ENCODE data around the gene DUSP22.

Gene DUSP22

DNA sequence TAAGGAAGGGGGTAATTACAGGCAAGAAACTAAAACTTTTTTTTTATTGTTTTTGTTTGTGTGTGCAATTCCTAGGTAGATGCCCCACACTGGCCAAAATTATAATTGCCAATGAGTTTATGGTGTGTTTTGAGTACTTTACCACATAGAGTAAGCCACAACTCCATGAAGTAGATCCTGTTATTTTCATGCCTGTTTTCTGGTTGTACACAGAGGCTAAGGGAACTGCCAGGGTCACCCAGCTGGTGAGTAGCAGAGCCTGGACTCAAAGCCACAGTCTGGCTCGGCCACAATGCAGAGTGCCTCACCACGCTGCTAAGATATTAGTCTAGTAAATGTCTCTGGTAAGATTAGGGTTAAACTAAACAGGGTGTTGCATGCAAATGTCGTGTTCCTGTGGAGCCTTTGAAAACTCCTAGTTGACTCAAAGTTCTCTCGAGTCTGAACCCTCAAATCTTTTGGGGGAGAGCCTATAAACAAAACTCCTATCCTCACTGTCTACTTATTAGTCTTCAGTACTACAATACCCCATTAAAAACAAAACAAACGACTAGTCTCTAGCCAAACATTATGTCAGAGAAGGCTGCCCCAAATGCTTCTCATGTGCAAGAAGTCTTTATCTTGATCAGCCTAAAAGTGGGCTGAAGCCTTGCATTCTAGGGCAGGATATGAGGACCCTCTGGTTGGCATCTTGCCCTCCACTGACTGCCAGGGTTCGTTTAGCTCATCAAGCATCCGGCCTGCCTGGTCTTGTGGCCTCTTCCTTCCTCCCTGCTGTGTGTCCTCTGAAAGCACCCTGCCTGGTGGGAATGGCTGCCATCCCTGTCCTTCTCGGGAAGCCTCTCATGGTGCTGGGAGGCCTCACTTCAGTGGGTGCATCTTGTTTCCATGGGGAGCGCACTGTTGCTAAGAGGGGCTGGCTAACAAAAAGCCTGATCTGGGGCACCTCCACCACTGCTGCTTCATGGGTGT, 4.2 kb downstream of the DUSP22 start:
- DNase-seq (ENCODE audit: low read depth in 2 of 2), result no peak

DNA sequence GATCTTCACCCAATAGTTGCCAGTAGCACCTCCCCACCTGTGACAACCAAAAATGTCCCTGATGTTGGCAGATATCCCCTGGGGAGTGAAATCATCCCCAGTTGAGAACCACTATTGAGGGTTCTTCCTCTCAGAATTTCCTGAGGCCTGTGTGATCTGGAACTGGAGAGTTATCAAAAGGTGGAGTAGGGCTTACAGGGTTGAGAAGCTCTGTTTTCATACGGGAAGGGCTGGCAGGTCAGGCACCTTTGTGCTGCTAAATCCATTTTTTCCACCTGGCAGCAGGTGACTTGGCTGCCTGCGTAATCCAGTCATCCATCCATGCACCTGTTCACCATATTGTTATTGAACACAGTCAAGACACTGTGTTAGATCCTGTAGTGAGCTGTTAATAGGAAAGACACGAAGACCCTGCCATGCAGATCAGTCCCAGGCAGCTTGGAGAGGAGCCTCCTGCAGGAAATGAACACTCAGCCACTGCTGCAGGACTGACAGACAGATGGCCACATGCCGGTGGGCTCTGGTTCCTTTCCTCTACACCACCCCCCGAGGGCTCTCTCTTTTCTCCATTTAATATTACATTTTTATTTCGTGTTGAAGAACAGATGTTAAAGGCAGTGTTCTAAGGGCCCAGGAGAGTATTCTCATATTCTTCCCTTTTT, 5.4 kb downstream of the DUSP22 start:
- DNase-seq (ENCODE audit: low read depth in 2 of 2), result no peak

DNA sequence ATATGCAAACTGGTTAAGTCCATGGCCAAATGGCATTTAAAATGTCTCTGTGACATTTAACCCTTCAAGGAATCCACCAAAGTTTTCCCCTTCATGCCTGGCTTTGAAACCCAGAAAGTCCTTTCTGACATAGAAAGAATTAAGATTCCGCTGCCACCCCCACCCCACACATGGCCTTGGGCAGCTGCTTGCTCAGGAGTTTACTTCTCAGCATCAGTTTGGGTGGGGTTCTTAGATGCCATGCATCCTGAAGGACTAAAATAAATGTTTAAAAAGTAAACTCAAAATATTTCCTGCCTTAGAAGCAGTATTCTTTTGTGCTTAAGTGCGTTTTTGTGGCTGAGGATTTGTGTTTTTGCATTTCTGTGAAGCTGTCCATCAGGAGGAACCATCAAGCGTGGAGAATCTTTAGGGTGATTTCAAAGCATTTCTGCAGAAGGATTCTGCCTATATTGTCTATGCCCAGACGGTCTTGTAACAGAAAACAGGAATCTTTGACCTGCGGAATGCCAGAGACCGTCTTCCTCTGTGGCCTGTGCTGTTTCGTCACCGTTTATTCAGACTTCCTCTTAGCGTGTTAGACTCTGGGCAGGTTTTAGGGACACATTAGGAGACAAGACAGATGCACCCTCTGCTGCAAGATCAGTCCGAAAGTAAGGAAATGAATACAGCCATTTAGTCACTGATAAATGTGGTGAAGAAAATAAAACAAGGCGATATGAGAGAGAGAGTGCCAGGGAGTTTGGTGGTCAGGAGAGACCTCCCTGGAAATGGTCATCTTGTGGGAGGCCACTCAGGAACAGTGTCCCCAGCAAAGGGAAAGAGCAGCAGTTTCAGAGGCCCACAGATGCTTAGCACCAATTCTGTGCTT, 6.2 kb downstream of the DUSP22 start:
- DNase-seq (ENCODE audit: low read depth in 2 of 2), result no peak

DNA sequence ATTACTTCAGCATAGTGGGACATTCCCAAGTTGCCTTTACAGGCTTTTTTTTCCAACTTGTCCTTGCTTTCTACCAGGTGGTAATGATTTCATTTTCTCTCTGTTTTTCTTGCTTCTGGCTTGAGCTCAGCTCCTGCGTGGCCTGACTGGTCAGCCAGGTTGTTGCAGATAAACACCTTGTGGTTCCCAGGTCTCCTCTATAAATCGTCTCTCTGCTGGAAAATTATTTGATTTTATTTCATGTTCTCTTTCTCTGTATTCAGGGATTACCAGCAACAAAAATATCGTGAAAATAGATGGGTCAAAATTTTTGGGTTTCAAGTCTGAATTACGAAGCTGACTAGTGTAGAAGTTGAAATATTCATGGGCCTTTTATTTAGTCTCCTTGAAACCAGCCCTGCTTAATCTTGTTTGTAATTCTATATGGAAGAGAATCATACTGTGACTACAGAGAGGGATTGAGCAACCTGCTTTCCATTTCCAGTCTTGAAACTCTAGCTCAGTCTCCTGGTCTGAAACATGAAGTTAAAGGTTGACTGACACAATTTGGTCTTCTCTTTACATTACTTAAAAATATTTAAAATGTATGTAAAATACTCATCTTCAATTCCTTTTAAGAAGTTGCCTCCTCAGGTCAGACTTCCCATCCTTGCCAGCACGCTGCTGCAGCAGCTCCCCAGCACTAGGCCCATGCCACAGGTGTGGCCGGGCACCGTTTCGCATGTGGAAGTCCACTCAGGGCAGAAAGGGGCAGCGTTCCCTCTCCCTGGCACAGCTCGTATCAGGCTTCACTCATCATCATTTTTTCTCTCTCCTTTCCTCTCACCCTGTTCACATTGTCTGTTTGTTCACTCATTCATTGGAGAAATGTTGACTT, 7.1 kb downstream of the DUSP22 start:
- no peak for DNase-seq (ENCODE audit: low read depth in 2 of 2)

DNA sequence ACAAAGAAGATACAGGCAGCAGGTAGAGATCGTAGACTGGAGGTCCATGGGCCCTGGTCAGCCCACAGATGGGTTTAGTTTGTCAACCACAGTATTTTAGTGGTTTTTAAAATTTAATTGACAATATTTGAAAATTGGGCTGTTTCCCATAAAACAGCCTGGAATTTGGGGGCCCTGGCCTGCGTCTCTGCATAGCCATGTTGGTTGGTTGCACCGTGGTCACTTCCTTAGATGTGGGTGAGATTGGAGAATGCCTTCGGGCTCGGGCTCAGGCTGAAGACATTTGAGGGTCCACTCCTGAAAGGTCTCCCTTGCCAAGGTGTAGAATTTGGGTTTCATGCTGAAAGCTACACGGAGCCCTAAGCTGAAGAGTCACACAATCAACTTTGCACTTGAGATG, 7.7 kb downstream of the DUSP22 start:
- no peak for DNase-seq (ENCODE audit: low read depth in 2 of 2)

DNA sequence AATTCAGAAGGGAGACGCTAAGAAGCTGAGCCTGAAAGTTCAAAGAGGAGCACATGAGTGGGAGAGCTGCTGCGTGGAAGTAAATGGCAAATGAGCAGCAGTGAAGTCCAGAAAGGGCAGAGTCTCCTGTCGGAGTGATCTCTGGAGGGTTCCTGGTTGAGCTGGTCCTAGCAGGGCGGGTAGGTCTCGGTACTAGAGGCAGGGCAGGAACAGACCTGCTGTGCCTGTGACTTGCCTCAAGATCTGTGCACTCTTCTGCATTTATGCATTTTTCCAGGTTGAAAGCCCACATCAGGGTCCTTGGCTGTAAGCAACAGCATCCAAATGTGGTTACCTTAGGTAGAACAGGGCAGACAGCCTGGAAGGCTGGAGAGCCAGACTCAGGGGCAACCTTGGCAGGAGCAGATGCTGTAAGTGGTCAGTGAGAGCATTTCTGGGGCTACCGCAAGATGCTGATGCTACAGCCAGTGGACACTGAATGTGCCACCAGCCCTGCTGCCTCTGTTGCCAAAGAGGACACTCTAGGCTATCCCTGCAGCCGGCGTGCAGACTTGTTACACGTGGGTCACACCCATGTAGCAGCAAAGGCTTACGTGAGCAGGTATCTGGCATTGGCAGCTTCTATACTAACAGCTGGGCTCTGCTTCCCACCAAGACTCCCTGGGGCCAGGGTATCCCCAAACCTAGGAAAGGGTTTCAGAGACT, 8.4 kb downstream of the DUSP22 start:
- no peak for DNase-seq (ENCODE audit: low read depth in 2 of 2)

DNA sequence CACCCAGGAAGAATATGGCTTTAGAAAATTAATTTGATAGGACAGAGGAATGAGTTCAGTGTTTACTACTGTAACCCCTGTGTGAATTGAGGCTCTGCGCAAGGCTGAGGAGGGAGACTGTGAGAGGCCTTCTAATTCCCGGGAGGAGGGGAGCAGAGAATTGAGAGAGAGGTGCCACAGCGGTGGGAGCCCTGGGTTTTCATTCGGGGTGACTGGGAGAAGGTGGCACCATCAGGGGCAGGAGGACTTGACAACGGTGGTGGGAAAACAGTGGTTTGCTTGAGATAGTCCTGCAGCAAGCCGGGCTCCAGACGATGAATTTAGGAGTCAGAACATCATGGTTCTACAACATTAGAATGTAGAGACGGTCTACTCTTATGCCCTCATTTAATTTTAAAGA, 9.2 kb downstream of the DUSP22 start:
- DNase-seq (ENCODE audit: low read depth in 2 of 2), result no peak

DNA sequence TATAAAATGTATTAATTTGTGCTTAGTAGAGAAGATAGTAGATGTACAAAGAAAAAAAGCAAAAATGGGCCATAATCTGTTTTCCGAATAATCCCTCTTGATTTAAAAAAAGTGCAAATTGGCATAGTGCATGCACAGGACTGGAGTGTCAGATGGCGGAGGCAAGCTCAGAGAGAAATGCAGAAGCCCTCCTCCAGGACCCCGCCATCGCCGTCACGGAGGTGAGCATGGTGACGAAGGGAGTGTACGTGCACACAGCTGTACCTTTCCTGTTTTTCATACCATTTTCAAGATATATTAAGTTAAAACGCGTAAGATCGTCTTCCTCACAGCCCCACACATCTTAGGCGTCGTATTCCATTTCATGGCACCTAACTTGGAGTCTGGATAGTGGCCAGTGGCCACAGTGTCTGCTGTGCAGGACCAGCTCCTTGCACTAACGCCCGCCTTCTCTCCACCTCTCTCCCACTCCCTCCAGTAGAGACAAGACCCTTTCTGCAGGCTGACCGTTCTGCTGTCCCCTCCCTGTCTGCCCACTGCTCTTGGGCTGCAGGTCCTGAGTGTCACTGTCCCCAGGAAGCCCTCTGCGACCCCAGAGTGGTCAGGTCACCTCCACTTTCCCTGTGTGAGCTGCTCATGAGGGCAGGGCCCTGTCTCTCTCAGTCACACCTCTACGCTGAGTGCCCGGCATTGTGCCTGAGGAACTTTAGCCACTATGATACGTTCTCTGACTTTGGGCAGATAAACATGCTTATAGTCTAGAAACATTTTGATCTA, 9.8 kb downstream of the DUSP22 start:
- no peak for DNase-seq (ENCODE audit: low read depth in 2 of 2)

DNA sequence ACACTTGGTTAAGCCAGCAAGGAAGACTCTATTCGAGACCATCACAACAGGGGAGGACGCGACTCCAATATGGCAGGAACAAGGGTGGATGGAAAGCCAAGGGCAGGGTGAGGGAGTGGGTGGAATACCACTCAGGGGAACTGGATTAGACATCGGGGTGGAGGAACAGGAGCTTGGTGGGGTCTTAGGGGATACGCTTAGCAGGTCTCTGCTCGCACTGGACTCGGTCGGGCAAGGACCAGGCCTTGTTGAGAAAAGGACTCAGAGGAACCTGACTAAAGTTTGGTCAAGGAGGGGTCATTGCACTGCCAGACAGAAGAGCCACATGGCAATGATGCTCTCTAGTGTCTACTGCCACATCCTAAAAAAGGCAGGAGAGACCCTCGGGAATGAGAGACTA, 10.5 kb downstream of the DUSP22 start:
- DNase-seq (ENCODE audit: low read depth in 2 of 2), result no peak

DNA sequence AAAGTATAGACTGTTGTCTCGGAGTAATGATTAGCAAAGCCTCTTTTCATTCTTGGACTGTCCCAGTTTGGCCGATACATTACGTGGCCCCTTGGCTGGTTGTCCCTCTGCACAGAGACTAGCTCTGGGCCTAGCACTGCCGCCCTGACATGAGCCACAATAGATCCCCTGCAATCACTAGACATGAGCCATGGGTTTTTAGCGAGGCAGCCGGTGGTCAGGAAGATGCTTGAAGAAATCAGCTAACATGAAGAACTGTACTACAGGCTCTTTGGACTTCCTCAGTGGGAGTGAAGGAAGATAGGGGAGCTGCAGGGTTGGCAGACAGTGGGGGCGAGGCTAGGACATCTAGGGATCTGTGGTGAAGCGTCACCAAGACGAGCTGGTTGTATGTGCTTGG, 11.0 kb downstream of the DUSP22 start:
- DNase-seq (ENCODE audit: low read depth in 2 of 2), result no peak

DNA sequence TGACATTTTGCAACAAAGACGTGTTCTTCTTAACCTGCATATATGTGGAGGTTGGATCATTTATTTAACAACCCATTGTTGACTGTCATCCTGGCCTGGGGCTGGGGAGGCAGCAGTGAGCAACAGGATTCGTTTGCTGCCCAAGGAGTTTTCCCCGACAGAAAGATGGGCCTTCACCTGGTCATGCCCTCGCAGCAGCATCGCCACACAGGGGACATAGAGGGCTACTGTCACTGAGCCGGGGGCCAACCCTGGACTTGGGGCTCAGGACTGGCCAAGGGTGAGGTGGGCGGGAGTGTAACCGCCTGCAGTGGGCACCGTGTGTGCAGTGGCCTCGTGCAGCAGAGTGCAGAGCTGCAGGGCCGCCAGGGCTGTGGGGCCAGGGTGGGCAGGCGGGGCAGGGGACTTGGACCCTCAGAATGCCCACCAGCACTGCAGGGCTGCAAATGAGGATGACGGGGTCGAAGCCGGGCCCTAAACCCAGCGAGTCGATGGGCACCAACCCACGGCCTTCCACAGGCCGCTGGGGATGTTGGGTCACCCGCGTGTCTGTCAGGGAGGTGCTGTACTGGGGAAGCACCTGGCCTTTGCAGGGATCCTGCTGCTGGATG, 11.8 kb downstream of the DUSP22 start:
- DNase-seq (ENCODE audit: low read depth in 2 of 2), result no peak

DNA sequence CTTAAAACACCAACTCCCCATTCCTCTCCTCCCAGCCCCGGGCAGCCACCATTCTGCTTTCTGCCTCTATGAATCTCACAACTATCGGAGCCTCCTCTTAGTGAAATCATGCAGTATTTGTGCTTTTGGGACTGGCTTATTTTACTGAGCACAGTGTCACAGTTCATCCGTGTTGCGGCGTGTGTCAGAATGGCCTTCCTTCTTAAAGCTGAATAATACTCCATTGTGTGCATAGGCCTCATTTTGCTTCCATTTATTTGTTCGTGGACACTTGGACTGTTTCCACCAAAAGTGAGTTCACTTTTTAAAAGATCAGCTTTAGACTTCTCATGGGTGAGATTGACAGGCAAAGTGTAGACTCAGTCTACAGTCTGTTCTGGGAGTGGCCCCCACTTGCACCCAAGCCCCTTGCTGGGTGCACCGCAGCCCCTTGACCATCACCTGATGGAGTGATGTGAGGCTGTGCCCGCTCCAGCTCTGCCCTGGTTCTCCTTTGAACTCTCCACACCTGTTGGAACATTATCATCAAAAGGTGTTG, 12.6 kb downstream of the DUSP22 start:
- DNase-seq (ENCODE audit: low read depth in 2 of 2), result no peak

DNA sequence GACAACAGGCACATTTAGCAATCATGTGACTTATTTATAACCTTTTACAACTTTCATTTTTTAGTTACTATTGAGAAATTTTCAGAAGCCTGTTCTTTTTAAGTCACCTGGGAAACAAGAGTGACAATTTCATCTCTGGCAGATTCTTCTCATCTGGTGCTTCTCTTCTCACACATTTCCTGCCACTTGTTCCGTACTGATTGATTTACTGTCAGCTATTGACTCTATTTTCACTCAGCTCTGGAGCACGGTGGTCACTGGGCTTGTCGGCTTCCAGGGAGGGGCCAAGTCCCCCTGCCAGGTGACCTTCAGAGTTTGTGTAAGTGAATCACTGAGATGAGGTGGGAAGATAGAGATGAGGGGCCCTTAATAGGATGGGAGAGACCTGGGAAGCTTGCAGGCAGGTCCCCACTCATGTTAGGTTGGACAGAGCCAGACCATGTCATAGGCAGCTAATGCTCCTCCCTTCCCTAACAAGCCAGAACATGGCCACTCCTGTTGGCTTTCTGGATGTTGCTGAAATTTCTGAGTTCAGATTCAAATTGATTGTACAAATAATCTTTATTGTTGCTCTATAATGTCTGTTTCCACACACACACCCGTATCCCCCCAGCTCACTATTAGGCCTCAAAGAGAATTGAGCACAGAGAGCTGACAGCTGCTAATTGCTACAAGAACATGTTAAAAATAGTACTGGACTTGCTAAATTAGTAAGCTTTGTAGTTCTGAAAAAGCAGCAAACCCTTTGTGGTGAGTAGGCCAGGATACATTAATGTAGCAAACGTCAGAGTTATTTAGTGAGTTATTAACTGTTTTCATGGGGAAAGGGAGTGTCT, 13.3 kb downstream of the DUSP22 start:
- no peak for DNase-seq (ENCODE audit: low read depth in 2 of 2)

DNA sequence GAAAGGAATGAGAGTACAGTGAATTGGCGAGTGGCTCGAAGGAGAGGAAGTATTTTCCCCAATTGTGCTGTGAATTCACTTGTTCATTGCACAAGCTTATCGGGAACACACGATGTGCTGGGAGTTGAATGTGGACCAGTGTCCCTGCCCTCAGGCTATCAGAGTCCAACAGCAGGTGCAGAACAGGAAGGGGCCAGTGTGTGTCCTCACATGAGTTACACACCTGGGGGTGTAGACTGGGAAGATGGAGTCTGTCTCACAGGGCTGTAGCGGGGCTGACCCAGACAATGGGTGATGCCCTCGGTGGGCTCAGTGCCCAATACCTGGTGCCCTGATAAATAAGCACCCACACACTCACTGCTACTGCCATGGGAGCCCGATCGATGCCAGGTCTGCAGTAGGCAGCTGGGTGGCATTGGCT, 14.4 kb downstream of the DUSP22 start:
- DNase-seq (ENCODE audit: low read depth in 2 of 2), result no peak

DNA sequence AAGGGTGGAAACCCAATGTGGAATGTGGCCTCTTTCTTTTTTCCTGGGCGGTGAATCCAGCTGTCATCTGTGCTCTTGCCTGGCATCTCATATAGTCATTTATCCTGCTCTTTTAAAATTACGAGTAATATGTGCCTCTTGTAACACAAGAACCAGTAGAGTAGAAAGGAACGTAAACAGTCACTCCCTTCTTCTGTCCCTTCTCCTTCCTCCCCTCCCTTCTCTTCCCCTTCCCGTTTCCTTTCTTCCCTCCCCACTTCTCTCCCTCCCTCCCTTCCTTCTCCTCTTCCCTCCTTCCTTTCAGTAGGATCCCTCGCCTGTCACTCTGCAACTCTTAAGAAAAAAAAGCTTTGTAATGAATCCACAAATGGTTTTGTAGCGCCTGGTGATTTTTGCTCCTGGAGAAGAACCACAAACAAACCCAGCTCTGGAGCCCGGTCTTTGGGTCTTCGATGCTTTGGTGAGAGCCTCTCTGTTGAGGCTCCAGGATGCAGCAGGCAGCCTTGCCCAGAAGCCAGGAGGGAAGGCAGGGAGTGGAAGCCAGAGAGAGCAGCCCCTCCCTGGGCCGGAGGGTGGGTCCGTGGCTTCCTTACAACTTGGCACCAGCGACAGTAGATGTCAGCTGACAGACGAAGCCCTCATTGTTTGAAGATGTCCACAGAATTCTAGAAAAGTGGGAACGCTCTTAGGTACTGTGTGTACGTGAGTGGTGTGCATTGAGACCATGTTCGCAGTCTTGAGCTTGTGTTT, 15.0 kb downstream of the DUSP22 start:
- no peak for DNase-seq (ENCODE audit: low read depth in 2 of 2)

DNA sequence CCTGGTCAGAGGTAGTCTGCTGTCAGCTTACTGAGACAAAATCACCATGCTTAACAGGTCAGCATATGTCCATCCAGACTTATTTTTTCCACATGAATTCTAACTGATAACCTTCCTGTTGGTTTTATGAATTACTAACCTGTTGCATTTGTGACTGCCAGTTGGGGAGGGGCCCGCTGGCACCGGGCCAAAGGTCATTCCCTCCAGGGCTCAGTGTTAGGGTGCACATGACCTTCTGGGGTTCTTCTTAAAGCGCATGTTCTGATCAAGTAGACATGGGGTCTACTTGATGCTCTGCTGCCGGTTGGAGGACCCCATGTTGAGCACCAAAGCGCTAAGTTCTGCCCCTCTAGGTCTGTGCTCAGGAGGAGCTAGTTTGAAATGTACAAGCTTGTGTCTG, 15.6 kb downstream of the DUSP22 start:
- no peak for DNase-seq (ENCODE audit: low read depth in 2 of 2)

DNA sequence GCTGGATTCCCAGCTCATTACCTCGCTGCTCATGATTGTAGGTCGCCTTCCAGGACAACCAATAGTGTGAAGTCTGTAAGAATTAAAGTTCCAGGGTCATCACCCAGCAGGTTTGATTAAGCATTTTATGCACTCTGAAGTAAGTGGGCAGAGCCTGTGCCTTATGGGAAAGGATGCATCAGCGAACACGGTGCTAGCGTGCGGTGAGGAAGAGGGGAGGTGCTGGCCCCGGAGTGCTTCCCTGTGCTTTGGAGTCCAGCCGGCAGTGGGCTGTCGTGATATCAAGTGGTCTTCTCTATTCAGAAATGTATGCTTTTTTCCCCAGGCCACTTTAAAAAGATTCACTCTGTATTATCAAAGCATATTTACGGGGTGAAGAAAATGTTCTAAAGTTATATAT, 16.0 kb downstream of the DUSP22 start:
- DNase-seq (ENCODE audit: low read depth in 2 of 2), result no peak

All from stimulated activated CD8-positive, alpha-beta memory T cell treated with anti-CD3 and anti-CD28 coated beads, Interleukin-15, amount 100 ng/mL, for 48 hours (primary cell).